Measurements from ENCODE around the gene POLR2M. TPM values are rescaled to one million over a fixed set of nuclear protein-coding genes. Genes with fewer than 3 reads are reported as not detected.

POLR2M gene
- 200 and 211 TPM in 2 replicates for total RNA-seq

- DNase-seq (ENCODE audit: low read depth in 2 of 2): peak; percentile 99
Observed at GRCh38 chr15:57706405-57707209, at the start of gene POLR2M. POLR2M (plus strand) TSS chr15:57706714; CDS start chr15:57706843, 129 bp downstream.

- DNase-seq (ENCODE audit: low read depth in 2 of 2): no peak
Observed at GRCh38 chr15:57657619-57658018, 48.9 kb upstream of the POLR2M start.

DNA sequence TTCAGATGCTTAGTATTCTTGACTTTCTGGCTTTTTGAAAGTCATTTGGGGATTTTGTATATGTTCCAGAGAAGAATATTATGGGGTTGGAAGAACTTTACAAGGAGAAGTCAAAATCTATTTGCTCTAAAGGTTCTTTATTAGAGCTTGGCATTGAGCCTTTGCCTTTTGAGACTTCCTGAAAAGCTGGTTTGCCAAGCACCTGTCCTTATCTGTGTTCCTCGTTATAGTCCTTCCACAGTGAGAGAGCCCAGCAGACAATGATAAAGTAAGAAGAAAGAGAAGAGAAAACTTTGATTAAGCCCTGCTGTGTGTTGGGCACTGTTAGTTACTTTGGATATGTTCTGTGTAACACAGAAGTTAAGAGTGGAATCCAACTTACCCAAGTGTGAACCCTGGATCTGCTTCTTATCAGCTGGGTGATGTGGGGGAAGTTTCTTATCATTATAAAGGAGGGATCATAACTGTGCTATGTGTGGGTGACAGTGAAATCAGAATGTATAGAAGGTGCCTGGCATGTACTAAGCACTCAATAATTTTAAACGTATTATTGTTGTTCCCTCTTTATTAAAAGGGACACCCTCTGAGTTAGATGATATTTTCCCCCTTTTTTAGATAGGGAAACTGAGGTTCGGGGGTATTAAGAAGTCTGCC is 44.3 kb upstream of the POLR2M start:
- no peak for DNase-seq (ENCODE audit: low read depth in 2 of 2)

GRCh38 chr15:57662802-57663201 is 43.7 kb upstream of the POLR2M start:
- no peak for DNase-seq (ENCODE audit: low read depth in 2 of 2)

- no peak for DNase-seq (ENCODE audit: low read depth in 2 of 2)
Observed at GRCh38 chr15:57663262-57663661, 43.3 kb upstream of the POLR2M start.

DNA sequence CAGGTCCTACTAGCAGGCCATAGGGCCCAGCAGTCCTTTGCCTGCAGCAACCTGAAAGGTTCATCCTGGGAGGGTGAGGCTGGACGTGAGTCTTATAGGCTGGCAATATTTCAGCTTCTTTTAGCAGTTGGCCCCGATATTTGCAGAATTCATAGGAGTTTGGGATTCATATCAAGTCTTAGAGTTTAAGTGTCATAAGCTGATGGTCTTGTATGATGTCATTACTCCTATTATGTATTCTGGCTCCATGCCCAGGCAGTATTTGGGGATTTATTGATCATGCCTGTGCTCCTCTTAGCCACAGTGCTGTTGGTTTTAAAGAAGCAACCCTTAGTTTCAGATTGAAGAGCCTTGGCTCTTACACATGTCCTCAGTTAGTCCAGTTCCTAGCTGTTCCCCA is 41.3 kb upstream of the POLR2M start:
- DNase-seq (ENCODE audit: low read depth in 2 of 2): no peak

DNA sequence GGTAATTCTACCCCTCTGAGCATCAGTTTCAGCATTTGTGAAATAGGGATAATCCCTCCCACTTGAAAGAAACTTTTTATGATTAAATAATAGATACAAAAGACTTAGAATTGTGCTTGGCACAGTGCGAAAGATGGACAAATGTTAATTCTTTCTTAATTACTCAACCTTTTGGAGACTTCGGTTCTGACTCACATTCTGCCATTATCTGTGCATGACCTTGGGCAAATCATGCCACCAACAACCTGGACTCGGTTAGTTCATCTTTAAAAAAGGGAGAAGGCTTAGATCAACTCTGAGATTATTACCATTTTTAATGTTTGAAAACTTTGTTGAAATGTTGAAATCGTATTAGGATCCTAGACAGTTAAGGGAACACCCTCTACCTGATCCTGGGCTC is 40.6 kb upstream of the POLR2M start:
- DNase-seq (ENCODE audit: low read depth in 2 of 2): no peak

DNA sequence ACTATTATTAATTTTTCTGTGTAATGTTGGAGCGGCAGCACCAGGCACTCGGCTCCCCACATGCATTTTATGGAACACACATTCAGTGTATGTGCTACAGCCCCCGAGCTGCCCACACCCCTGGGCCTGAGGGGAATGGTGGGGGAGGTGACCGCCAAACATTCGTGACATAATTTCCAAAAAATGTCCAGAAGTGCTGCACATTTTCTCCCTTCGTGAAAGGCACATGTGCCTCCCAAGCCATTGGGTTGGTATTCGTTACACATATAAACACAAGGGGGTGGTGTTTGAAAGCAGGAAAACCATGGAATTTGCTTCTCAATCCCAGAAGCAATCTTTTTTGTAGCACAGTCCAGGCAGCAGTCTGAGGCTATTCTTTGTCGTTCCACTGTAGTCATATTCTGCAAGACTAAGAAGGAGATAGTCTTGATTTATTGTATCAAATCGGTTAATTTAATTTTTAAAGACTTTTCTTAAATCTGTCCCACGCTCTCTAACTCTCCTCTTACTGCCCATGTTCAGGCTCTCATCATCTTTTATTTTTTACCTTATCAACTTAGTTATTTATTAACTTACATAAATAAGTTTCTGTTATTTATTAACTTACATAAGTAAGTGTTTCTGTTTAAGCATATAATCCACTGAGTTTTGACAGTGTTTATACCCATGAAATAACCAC is 39.2 kb upstream of the POLR2M start:
- DNase-seq (ENCODE audit: low read depth in 2 of 2): peak; percentile 58 to 66

GRCh38 chr15:57668016-57668415 is 38.5 kb upstream of the POLR2M start:
- no peak for DNase-seq (ENCODE audit: low read depth in 2 of 2)

DNA sequence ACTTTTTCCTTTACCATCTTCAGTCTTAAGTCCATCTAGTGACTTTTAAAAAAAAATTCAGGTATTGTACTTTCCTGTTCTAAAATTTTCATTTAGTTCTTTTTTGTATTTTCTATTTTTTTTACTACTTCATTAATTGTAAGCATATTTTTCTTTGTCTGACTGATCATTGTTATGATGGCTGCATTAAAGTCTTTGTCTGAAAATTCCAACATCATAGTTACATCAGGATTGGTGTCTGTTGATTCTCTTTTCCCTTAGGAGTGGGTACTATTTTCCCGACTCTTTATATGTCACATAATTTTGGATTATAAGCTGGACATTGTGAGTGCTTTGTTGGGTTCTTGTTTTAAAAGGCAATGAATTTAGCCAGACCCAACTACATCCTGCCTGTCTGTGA is 34.9 kb upstream of the POLR2M start:
- peak; percentile 24 to 32 for DNase-seq (ENCODE audit: low read depth in 2 of 2)

DNA sequence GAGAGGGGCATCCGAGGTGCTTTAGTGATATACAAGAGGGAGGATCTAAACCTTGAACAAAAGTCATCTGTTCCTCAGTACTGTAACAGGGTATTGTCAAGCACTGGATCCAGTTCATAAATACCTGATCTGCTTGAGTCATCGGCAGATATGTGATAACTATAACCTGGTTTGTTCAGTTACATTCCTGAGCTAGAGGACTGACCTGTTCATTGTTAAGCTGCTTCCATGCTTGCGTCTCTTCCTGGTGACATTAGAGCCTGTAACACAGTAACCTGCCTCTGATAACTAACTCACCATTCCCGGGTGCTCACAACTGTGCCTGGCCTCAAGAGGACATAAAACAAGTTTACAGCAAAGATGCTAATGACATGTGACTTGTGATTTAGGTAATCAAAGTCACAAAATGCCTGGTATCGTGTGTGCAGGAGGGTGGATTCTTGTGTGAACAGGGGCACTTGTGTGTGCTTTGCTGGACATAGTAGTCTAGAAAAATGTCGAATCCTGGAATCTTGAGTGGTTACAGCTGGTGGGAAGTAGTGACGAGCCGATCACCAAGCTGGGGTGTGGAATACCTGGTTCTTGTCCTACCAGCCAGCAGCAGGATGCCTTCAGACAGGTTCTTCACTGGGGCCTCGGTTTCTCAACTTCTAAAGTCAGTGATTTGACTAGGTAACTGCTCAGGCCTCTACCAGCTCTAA is 30.9 kb upstream of the POLR2M start:
- no peak for DNase-seq (ENCODE audit: low read depth in 2 of 2)

- DNase-seq (ENCODE audit: low read depth in 2 of 2): no peak
Observed at GRCh38 chr15:57676585-57676984, 29.9 kb upstream of the POLR2M start.

- no peak for DNase-seq (ENCODE audit: low read depth in 2 of 2)
Observed at GRCh38 chr15:57677204-57677603, 29.3 kb upstream of the POLR2M start.

DNA sequence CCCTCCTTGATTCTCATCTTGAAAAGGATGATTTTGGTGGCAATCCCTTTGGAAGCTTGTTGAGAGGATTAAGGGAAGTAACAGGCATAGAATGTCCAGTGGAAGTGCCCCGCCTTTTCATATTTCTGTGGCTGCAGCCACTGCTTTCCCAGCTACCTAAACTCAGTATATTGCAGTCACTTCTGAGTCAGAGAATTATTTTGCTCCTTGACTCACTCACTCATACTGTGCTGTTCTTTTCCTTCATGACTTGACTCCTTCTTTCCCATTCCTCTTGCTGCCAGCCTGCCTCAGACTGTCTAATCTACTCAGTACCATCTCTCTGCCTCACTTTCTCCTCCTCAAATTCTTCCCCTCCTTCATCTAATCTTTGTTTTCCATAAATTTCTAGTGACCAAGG is 26.5 kb upstream of the POLR2M start:
- DNase-seq (ENCODE audit: low read depth in 2 of 2): peak in 1 of 2 donors; percentile 69

GRCh38 chr15:57681011-57681410 is 25.5 kb upstream of the POLR2M start:
- DNase-seq (ENCODE audit: low read depth in 2 of 2): peak in 1 of 2 donors; percentile 82

DNA sequence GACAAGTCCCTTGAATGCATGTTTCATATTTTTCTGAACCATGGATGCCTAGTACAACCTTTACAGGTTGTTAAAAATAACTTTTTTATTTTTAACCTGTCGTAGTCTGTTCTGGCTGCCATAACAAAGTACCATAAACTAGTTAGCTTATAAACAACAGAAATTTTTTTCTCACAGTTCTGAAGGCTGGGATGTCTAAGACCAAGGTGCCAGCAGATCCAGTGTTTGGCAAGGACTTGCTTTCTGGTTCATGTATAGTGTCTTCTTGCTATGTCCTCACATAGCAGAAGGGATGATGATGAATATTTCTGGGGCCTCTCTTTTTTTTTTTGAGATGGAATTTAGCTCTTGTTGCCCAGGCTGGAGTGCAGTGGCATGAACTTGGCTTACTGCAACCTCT is 23.0 kb upstream of the POLR2M start:
- DNase-seq (ENCODE audit: low read depth in 2 of 2): no peak

- no peak for DNase-seq (ENCODE audit: low read depth in 2 of 2)
Observed at GRCh38 chr15:57684491-57685151, 21.9 kb upstream of the POLR2M start.

- DNase-seq (ENCODE audit: low read depth in 2 of 2): no peak
Observed at GRCh38 chr15:57685306-57686095, 21.0 kb upstream of the POLR2M start.

- no peak for DNase-seq (ENCODE audit: low read depth in 2 of 2)
Observed at GRCh38 chr15:57686657-57687056, 19.9 kb upstream of the POLR2M start.

DNA sequence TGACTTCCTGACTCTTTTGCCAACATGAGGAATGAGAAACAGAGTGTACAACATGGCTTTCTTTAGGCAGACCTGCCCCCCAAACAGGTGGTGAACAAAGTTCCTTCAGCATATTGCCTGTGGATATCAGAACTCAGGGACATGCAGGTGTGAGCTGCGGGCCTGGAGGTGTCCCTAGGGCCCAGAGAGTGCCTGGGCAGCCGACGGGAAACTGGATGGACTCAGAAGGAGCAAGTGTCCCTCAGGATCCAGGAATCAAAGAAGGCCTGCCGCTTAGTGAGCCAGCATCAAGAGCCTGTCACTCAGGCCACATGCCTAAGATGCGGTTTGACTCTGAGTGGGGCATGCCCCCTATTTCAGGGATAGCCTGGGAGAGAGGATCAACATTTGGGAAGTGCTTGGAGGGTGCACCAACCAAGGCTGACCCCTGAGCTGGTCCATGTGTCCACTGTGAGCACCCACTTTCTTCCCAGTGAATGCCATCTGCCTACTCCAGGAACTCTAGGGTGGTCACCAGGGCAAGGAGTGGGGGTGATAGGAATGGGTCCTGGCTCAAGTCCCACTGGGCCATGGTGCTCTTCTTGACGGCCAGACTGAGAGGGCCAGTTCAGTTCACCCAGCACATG is 16.1 kb upstream of the POLR2M start:
- DNase-seq (ENCODE audit: low read depth in 2 of 2): no peak

All from lung microvascular endothelial cell (primary cell).